SKM-1 treated with dmso at 0.1 percent for 144 hours (cell line): ENCODE results near the gene FADD.
"Not testable (repeated sequence)": the region's sequence is repeated elsewhere in the genome, so short reads cannot be mapped to it uniquely, and the experiment has no call there.

ENCODE experiments used
- DNase-seq: peaks from one replicate; lab custom pipeline; 2025; ENCODE audit not compliant: unreplicated experiment; lab: John Stamatoyannopoulos, UW

The FADD gene

DNA sequence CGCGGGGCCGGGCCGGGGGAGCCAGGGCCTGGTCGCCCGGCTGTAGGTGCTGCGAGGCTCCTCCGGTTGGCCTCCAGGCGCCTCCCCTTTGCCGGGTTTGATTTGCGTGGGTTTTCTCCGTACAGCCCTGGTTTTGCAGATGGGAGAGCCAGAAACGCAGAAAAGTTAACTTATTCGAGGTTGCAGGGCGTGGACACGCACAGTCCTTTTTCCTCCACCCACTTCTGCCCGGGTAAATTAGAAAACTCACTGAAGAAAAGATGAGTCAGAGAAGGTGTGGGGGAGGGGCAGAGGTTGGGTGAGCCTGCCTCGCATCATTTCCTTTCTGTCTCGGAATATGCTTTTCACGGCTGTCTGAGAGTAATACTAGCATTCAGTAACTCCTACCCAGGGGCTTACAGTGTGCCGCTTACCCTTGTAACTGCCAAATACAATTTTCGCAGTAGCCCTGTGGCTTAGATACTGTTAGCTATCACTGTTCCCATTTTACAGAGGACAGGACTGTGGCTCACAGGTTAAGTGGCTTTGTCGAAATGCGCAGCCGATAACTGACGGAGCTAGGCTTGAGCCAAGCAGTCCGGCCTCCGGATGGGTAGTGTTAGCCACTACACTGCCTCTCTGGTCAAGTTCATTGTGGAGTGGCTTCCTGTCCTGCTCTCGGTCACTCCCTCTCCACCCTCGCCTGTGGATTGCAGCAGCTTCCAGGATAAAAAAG is 812 bp downstream of the FADD start:
- peak; percentile 61 for DNase-seq

DNA sequence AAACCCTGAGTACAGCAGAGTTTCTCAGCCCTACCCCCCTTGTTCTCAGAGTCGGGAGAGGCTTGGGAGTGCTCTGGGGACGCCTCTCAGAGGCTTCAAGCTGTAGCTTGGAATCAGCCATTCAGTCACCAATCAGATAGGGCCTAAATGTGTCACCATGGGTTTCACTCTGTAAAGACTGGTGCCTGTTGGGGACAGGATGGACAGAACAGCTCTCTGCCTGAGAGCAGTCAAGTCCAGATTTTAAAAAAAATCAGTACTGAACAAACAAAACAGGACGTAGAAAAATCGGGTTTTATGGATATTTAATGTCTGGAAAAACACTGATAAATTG is 1.3 kb downstream of the FADD start:
- DNase-seq: no peak

- no peak for DNase-seq
Observed at GRCh38 chr11:70205049-70205725, 2.1 kb downstream of the FADD start.

- no peak for DNase-seq
Observed at GRCh38 chr11:70205766-70206165, 2.7 kb downstream of the FADD start.

DNA sequence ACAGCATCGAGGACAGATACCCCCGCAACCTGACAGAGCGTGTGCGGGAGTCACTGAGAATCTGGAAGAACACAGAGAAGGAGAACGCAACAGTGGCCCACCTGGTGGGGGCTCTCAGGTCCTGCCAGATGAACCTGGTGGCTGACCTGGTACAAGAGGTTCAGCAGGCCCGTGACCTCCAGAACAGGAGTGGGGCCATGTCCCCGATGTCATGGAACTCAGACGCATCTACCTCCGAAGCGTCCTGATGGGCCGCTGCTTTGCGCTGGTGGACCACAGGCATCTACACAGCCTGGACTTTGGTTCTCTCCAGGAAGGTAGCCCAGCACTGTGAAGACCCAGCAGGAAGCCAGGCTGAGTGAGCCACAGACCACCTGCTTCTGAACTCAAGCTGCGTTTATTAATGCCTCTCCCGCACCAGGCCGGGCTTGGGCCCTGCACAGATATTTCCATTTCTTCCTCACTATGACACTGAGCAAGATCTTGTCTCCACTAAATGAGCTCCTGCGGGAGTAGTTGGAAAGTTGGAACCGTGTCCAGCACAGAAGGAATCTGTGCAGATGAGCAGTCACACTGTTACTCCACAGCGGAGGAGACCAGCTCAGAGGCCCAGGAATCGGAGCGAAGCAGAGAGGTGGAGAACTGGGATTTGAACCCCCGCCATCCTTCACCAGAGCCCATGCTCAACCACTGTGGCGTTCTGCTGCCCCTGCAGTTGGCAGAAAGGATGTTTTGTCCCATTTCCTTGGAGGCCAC is 3.3 kb downstream of the FADD start:
- no peak for DNase-seq

- no peak for DNase-seq
Observed at GRCh38 chr11:70206982-70207376, 3.9 kb downstream of the FADD start.

- no peak for DNase-seq
Observed at GRCh38 chr11:70207531-70208131, 4.5 kb downstream of the FADD start.

- DNase-seq: no peak
Observed at GRCh38 chr11:70209391-70209912, 6.4 kb downstream of the FADD start.

DNA sequence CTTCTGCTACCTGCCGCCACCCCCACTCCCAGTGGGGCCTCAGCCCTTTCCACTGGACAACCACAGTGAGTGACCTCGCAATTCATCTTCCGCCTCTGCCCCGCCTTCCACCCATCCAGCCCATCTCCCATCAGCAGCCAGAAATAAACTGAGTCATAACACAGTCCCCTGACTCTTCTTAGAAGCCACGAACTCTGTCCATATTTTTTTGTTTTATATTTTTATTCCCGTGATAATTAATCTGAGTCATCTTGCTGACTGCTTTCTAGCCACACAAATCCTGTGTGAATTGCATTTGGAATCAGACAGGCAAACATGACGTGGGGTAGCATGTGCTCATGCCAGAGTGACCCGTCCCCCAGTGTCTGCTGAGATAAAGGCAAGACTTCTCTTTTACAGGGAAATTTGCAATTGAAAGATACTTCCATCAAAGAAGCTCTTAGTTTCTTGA is 7.0 kb downstream of the FADD start:
- no peak for DNase-seq

- DNase-seq: no peak
Observed at GRCh38 chr11:70210530-70210929, 7.4 kb downstream of the FADD start.

DNA sequence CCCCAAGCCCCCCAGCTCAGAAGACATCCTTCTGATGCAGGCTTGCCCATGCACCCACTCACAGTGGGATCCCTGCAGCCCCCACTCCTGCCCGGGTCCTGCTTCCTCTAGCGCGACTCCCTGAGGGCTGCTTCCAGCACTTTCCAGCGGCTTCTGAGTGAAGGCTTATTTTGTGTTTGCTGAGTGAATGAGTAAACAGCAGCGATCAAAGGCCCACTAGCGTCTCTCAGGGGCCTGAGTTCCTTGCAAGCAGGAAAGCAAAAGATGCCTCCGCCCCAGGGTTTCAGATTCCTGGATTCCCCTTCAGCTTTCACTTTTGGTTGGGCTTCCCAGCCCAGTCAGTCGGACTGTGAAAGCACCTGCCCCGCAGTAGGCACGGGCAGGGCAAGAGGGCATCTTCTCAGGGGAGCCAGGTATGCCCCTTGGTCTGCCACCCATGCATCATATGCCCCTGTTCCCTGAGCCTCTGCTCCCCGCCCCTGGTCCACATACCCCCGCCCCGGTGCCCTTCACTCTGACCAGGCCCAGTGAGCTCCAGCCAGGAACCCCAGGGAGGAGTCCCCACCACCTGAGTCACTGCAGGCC is 9.2 kb downstream of the FADD start:
- DNase-seq: no peak

DNA sequence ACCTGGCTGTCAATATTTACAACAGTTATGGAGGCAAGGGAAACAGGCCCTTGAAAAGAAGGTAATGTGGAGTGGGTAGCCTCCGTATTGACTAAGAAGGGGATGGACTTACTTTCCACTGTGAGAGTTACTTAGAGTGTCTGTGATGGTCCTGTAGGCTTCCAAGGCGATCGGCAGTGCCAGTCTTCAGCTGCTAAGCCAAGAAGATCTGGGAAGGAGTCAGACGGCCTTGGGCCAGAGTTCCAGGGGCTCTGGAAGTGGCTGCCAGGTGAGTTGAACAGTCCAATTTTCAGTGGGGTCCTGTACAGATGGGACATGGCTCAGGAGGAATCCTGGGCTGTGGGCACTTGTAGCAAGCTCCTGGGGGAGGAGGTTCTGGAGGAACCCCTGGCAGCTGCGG is 14.3 kb downstream of the FADD start:
- DNase-seq: not testable (repeated sequence)

DNA sequence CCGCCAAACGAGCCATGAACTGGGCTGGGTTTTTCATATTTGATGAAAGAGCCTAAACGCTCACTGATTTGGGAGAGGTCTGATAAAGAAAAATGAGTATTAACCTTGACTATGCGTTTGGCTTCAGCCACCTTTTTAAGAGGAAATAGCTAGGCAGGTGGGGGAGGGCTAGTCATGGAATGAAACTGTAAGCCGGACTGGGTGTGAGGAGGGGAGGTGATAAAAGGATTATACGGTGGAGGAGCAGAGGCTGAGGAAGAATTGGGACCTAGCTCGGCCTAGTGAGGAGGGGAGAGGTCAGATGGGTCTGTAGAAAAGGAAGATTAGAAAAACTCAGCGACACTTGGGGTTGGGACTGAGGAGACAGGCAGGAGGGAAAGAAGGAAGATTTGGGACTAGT is 15.0 kb downstream of the FADD start:
- DNase-seq: not testable (repeated sequence)

- DNase-seq: peak; percentile 80
Observed at GRCh38 chr11:70220136-70220535, 17.0 kb downstream of the FADD start.

DNA sequence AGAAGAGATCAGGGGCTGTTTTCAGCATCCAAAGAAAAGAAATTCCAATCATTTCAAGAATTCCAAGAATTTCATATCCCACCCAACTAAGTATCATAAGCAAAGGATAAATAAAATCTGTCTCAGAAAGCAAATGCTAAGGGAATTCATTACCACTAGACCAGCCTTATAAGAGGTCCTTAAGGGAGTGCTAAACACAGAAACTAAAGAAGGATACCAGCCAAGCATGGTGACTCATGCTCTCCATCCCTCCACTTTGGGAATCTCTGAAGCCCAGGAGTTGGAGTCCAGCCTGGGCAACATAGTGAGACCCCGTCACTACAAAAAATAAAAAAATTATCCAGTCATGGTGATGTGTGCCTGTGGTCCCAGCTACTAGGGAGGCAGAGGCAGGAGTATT is 17.8 kb downstream of the FADD start:
- no peak for DNase-seq

- no peak for DNase-seq
Observed at GRCh38 chr11:70225681-70226177, 22.6 kb downstream of the FADD start.

GRCh38 chr11:70226183-70226582 is 23.1 kb downstream of the FADD start:
- no peak for DNase-seq

- peak; percentile 3 for DNase-seq
Observed at GRCh38 chr11:70226967-70227366, 23.9 kb downstream of the FADD start.

- DNase-seq: no peak
Observed at GRCh38 chr11:70229737-70230136, 26.6 kb downstream of the FADD start.

DNA sequence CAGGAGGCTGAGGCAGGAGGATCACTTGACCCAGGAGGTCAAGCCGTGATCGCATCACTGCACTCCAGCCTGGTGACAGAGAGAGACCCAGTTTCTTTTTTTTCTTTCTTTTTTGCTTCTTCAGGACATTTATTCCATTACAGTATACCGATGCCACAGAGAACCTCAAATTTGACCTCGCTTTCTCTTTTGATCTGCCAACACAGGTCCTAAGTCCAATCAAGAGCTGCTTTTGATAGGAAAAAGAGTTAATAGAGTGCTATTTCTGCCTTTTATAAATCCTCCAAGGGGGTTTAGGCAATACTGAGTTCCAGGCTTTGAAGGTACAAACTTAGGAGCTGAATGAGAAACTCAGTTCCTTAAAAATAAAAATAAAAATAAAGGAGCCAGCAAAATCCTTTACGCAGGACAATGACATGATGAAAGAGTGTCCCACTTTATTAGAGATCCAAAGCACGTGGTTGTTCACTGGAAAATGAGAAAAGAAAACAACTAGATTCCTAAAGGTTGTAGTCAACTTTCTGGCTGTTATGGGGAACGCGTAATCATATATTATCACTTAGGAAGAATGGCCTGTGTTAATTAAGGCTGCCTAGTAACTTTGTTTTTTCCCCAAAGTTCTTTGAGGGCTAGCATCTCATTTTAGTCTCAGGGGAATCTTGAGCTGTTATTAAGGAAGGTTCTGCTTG is 27.2 kb downstream of the FADD start:
- DNase-seq: no peak
